HS-5 (cell line): ENCODE results near the gene CHD9NB.

Experiments used
- DNase-seq: peaks from one replicate; pipeline ENCODE4 v3.0.0-alpha.2; 2012; ENCODE audit warnings: low read depth

CHD9NB gene

DNA sequence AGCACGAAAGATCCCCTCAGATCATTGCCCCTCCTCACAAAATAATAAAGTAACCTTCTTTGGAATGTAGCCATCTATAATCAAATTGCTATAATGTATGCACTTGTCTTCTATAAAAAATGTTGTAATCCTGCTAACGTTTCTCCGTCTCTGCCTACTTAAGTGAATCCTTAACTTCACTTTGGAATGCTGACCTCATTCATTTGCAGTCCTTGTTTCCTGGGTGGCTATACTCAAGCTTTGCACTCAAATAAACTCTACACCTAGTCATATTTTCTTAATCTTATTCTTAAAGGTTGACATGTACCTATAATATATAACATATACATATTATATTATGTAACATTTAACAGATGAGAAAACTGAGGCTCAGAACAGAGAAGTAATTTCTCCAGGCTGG lies 22.7 kb downstream of the CHD9NB start:
- no peak for DNase-seq

DNA sequence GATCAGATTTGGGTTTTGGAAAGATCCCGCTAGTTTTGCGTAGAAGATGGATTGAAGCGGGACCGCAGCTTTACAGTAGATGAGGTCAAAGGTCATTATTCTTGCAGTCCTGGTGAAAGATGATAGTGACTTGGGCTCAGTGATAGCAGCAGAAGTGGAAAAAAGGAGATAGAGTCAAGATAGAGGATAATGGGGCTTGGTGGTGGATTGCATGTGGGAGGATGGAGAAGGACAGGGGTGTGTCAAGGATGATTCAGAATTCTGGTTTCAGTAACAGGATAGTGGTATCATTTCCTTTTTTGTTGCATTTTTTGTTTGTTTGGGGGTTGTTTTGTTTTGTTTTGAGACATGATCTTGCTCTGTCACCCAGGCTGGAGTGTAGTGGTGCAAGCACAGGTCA lies 28.7 kb downstream of the CHD9NB start:
- DNase-seq, result no peak

DNA sequence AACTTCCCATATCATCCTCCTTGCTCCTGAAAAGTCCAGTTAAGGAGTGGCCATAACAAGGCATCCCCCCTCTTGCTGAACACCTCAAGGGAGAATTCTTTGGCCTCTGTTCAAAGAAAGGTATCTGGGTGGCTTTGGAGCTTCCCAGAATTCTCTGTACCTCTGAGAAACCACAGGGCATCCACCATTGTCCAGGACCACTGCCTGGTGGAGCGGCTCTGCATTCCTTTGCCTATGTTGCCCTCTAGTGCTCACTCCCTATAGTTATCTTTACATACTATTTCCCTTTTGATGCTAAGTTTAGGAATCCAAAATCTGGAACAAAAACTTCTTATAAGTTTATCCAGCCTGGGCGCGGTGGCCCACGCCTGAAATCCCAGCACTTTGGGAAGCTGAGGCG lies 30.3 kb downstream of the CHD9NB start:
- DNase-seq, result peak; percentile 25

GRCh38 chr16:53018834-53019416 lies 33.8 kb downstream of the CHD9NB start:
- no peak for DNase-seq

DNA sequence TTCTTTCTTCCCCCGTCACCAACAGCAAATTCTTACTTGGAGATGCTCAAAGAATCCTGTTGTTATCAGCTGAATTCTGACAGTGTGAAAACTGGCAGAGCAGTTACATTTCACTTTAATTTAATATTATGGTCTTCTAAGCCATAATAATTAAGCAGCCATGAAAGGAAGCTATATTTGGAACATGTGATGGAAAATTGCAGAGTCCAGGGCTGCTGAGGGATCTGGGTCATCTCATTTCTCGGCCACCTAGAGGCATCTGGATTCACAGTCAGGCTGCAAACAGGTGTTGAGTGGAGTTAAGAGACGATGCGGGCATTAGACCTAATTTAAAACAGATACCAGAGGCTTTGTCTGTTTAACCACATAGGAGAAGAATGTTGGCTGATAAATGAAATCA lies 38.4 kb downstream of the CHD9NB start:
- DNase-seq, result no peak

DNA sequence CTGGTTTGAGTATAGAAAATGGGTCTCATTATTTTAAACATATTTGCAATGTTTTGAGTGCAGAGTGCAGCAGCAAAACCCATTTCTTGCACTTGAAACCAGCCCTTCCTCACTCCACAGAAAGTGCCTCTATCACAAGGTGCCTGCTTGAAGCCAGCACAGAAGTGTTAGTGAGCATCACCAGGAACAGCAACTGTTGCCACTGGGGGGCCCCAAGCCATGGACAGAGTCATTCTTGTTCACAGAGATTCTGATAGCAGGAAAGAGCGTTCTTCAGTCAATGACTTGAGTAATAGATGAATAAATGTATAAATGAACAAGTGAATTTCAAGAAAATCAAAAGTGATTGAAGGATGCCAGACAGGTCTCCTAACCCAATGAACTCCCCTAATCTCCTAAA lies 45.6 kb downstream of the CHD9NB start:
- DNase-seq, result no peak

DNA sequence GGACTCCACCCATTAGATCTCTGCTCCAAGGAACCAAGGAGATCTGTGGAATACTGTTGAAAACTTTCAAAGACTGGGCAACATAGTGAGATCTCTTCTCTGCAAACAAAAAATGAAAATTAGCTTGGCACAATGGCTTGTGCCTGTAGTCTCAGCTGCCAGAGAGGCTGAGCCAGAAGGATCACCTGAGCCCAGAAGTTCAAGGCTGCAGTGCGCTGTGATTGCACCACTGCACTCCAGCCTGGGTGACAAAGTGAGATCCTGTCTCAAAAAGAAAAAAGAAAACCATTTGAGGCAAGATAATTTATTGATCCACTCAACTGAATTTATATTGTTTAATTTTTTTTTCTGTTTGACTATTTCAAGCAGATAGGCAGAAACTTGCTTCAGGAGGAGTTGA lies 54.8 kb downstream of the CHD9NB start:
- no peak for DNase-seq

DNA sequence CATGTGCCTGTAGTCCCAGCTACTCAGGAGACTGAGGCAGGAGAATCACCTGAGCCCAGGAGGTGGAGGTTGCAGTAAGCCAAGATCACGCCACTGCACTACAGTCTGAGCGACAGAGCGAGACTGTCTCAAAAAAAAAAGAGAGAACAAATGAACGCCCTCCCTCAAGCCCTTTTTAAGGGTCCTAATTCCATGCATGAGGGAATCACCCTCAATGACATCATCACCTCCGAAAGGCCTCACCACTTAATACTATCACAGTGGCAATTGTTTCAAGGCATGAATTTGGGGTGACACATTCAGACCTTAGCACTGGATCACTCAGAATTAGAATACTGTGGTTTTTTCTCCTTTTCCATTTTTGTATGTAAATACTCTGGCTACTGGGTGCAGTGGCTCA lies 57.8 kb downstream of the CHD9NB start:
- DNase-seq, result no peak

GRCh38 chr16:52993179-52993578 lies 59.5 kb downstream of the CHD9NB start:
- no peak for DNase-seq

- no peak for DNase-seq
These were observed 61.1 kb downstream of the CHD9NB start for GRCh38 chr16:52991572-52991971.
